Hepatocyte (in vitro differentiated cells): Measurements from ENCODE around the gene GRIN2B. TPM values are rescaled to one million over a fixed set of nuclear protein-coding genes. Genes with fewer than 3 reads are reported as not detected.
A peak's percentile ranks its signal among the peaks of the same experiment; 100 is the strongest.

ENCODE experiments used
- DNase-seq: peaks from one replicate; pipeline ENCODE4 v3.0.0-alpha.2; 2016; ENCODE audit warnings: low spot score
- H2AFZ ChIP-seq: fragments of 200-600 bp; sonication (generic); 2 replicates; pipeline ENCODE4 v1.6.0; 2016; ENCODE audit warnings: antibody characterized with exemption, mild to moderate bottlenecking
- H3K27ac ChIP-seq: fragments of 200-600 bp; sonication (generic); 2 replicates; pipeline ENCODE4 v1.5.1; 2016; ENCODE audit warnings: mild to moderate bottlenecking
- H3K27me3 ChIP-seq: fragments of 200-600 bp; sonication (generic); 2 replicates; pipeline ENCODE4 v1.6.1; 2016
- H3K36me3 ChIP-seq: fragments of 200-600 bp; sonication (generic); replicated peaks from 2 replicates; pipeline ENCODE4 v1.5.1; 2016; ENCODE audit warnings: low read depth; ENCODE audit not compliant: insufficient read depth
- H3K4me1 ChIP-seq: fragments of 200-600 bp; sonication (generic); 2 replicates; pipeline ENCODE4 v1.5.1; 2016; ENCODE audit warnings: mild to moderate bottlenecking, moderate library complexity; ENCODE audit not compliant: insufficient read depth
- H3K4me2 ChIP-seq: fragments of 200-600 bp; sonication (generic); 2 replicates; pipeline ENCODE4 v1.6.0; 2016
- H3K4me3 ChIP-seq: fragments of 200-600 bp; sonication (generic); 2 replicates; pipeline ENCODE4 v1.5.1; 2016; ENCODE audit warnings: mild to moderate bottlenecking
- H3K79me2 ChIP-seq: fragments of 200-600 bp; sonication (generic); 2 replicates; pipeline ENCODE4 v1.6.0; 2017; ENCODE audit warnings: mild to moderate bottlenecking
- H3K9me2 ChIP-seq: fragments of 200-600 bp; sonication (generic); replicated peaks from 2 replicates; pipeline ENCODE4 v1.6.0; 2017; ENCODE audit warnings: mild to moderate bottlenecking; ENCODE audit not compliant: insufficient read depth
- H3K9me3 ChIP-seq: fragments of 200-600 bp; sonication (generic); 2 replicates; pipeline ENCODE4 v1.5.1; 2016; ENCODE audit warnings: low read depth, mild to moderate bottlenecking
- H4K20me1 ChIP-seq: fragments of 200-600 bp; sonication (generic); 2 replicates; pipeline ENCODE4 v1.6.0; 2016; ENCODE audit warnings: mild to moderate bottlenecking; ENCODE audit not compliant: insufficient read depth, poor library complexity, severe bottlenecking
- CTCF ChIP-seq: fragments of 200-600 bp; sonication (generic); IDR thresholded peaks from 2 replicates; pipeline ENCODE4 v1.5.1; 2016; ENCODE audit warnings: antibody characterized with exemption, mild to moderate bottlenecking; ENCODE audit not compliant: poor library complexity
- EZH2 ChIP-seq: fragments of 200-600 bp; sonication (generic); IDR thresholded peaks from 2 replicates; pipeline ENCODE4 v1.6.1; 2016; ENCODE audit warnings: antibody characterized with exemption, mild to moderate bottlenecking, borderline replicate concordance
- EZH2phosphoT487 ChIP-seq: fragments of 200-600 bp; sonication (generic); IDR thresholded peaks from one replicate; pipeline ENCODE4 v1.6.1; 2018; ENCODE audit warnings: antibody characterized with exemption, mild to moderate bottlenecking, low read depth, moderate library complexity; ENCODE audit not compliant: unreplicated experiment, severe bottlenecking
- WGBS: methylation state at CpG from one replicate; pipeline ENCODE4 v1.1.6; 2016; ENCODE audit warnings: low lambda C conversion rate; ENCODE audit errors: missing lambda C conversion rate; 5-methylcytosine and 5-hydroxymethylcytosine counted together
- polyA plus RNA-seq: library from polyadenylated mRNA; unstranded; fragments of >200 nt; fragmentation: Nextera tagmentation; extraction: Ambion mirVana; gene quantifications from 2 replicates; pipeline ENCODE4 v1.2.1, GENCODE V29; 2016
- total RNA-seq: library from RNA; depleted of rRNA; stranded (reverse); fragments of >200 nt; gene quantifications from 2 replicates; pipeline ENCODE4 v1.2.3, GENCODE V29; 2014

Gene GRIN2B
- total RNA-seq, result 0.04 and 0.60 TPM in 2 replicates
- 0.26 and 0.75 TPM in 2 replicates for polyA plus RNA-seq

GRCh38 chr12:13981296-13981962, at the start of gene GRIN2B:
GRIN2B (minus strand) TSS chr12:13981602; CDS start chr12:13866208, 115,394 bp downstream.
- peak within 1 kb of the TSS; percentile 19 for H2AFZ ChIP-seq
- peak within 1 kb of the TSS; percentile 17 for H3K4me3 ChIP-seq
- H3K9me3 ChIP-seq, result no peaks in the 10 kb centered on the region
- no peaks in the 10 kb centered on the region for H3K36me3 ChIP-seq
- H3K9me2 ChIP-seq, result no peaks in the 10 kb centered on the region
- H3K79me2 ChIP-seq, result no peaks in the 10 kb centered on the region
- peak within 1 kb of the TSS; percentile 80 for H3K4me2 ChIP-seq
- H3K27me3 ChIP-seq, result peaks cover 72% of the 10 kb centered on the region
- 2% methylated on average over 19 of the region's 37 CpGs for WGBS
- H3K4me1 ChIP-seq, result peaks cover 3% of the 10 kb centered on the region
- H4K20me1 ChIP-seq, result no peaks in the 10 kb centered on the region
- no peak within 1 kb of the TSS for H3K27ac ChIP-seq
- DNase-seq, result peak; percentile 27
- no peak for TF ChIP-seq CTCF
- TF ChIP-seq EZH2, result peak; percentile 70

- H4K20me1 ChIP-seq, result no peaks in the 10 kb centered on the region
- WGBS, result 93% methylated on average over 4 of the region's 4 CpGs
- H2AFZ ChIP-seq, result no peak overlapping the region
- H3K4me1 ChIP-seq, result no peaks in the 10 kb centered on the region
- no peak overlapping the region for H3K4me3 ChIP-seq
- no peaks in the 10 kb centered on the region for H3K9me2 ChIP-seq
- no peak overlapping the region for H3K27ac ChIP-seq
- no peak for DNase-seq
- no peaks in the 10 kb centered on the region for H3K27me3 ChIP-seq
- no peak overlapping the region for H3K4me2 ChIP-seq
- H3K9me3 ChIP-seq, result no peaks in the 10 kb centered on the region
- TF ChIP-seq CTCF (no peak), EZH2phosphoT487 (no peak), EZH2 (no peak)
- no peaks in the 10 kb centered on the region for H3K36me3 ChIP-seq
- H3K79me2 ChIP-seq, result no peaks in the 10 kb centered on the region
Measured at GRCh38 chr12:14026537-14026936, 45.1 kb upstream of the GRIN2B start.

- H2AFZ ChIP-seq, result no peak overlapping the region
- H3K79me2 ChIP-seq, result no peaks in the 10 kb centered on the region
- H3K4me3 ChIP-seq, result no peak overlapping the region
- no peak overlapping the region for H3K4me2 ChIP-seq
- no peaks in the 10 kb centered on the region for H3K36me3 ChIP-seq
- no peaks in the 10 kb centered on the region for H3K4me1 ChIP-seq
- DNase-seq, result no peak
- H3K9me3 ChIP-seq, result no peaks in the 10 kb centered on the region
- no peaks in the 10 kb centered on the region for H3K27me3 ChIP-seq
- H3K9me2 ChIP-seq, result no peaks in the 10 kb centered on the region
- no peak overlapping the region for H3K27ac ChIP-seq
- H4K20me1 ChIP-seq, result no peaks in the 10 kb centered on the region
- TF ChIP-seq EZH2phosphoT487 (no peak), CTCF (no peak), EZH2 (no peak)
Measured at GRCh38 chr12:14024591-14024990, 43.2 kb upstream of the GRIN2B start.

- DNase-seq, result no peak
- Histone ChIP-seq H3K4me3 (no peak overlapping the region), H3K4me2 (no peak overlapping the region), H3K79me2 (no peaks in the 10 kb centered on the region), H2AFZ (no peak overlapping the region), H3K36me3 (no peaks in the 10 kb centered on the region), H3K9me3 (no peaks in the 10 kb centered on the region), H4K20me1 (no peaks in the 10 kb centered on the region), H3K4me1 (no peaks in the 10 kb centered on the region), H3K27me3 (no peaks in the 10 kb centered on the region), H3K9me2 (no peaks in the 10 kb centered on the region), H3K27ac (no peak overlapping the region)
- 84% methylated on average over 2 of the region's 2 CpGs for WGBS
- TF ChIP-seq CTCF (no peak), EZH2phosphoT487 (no peak), EZH2 (no peak)
Measured at GRCh38 chr12:14018080-14018479, 36.7 kb upstream of the GRIN2B start.
